ENCODE results near the gene STAT5B. TPM values are rescaled to one million over a fixed set of nuclear protein-coding genes. Genes with fewer than 3 reads are reported as not detected.
"Not testable (repeated sequence)": the region's sequence is repeated elsewhere in the genome, so short reads cannot be mapped to it uniquely, and the experiment has no call there.

The STAT5B gene
- total RNA-seq, 4 donors from 2014 or later, result 57.6 to 72.6 (median 63.3) TPM

GRCh38 chr17:42224651-42225050, 51.5 kb downstream of the STAT5B start:
- Histone ChIP-seq H3K4me3 (replicated peaks in 1 of 3) (no peak overlapping the region), H3K27ac (no peak overlapping the region), H3K9me3 (no peaks in the 10 kb centered on the region), H3K27me3 (no peaks in the 10 kb centered on the region), H3K36me3 (peaks cover 0 to 11% of the 10 kb centered on the region in 2 donors), H3K4me1 (peaks cover 0 to 3% of the 10 kb centered on the region in 2 donors)
- no peak for DNase-seq
- WGBS, 2 donors, result 95 to 97% methylated on average over 6 of the region's 6 CpGs
- intact Hi-C loops (cut with DNase I), result no loop called here
- TF ChIP-seq CTCF (IDR thresholded peaks at IDR 0.05) (no peak), POLR2A (IDR thresholded peaks at IDR 0.05) (no peak)

- TF ChIP-seq CTCF (IDR thresholded peaks at IDR 0.05), result peak in 4 of 6 experiments; percentile 5 to 37 (median 28)
- TF ChIP-seq POLR2A (IDR thresholded peaks at IDR 0.05), result no peak
- no peak overlapping the region for H3K4me3 ChIP-seq (replicated peaks in 1 of 3)
- peaks cover 12 to 23% of the 10 kb centered on the region in 2 donors for H3K36me3 ChIP-seq
- intact Hi-C loops (cut with DNase I), result no loop called here
- H3K4me1 ChIP-seq, result no peaks in the 10 kb centered on the region
- 59 to 63% methylated on average over 3 of the region's 3 CpGs for WGBS, 2 donors
- no peaks in the 10 kb centered on the region for H3K9me3 ChIP-seq
- peak in 1 of 2 donors; percentile 7 for DNase-seq
- no peaks in the 10 kb centered on the region for H3K27me3 ChIP-seq
- H3K27ac ChIP-seq, result no peak overlapping the region
Observed at GRCh38 chr17:42221886-42222745, 54.1 kb downstream of the STAT5B start.

GRCh38 chr17:42219280-42219679, 56.9 kb downstream of the STAT5B start:
- DNase-seq, result not testable (repeated sequence)
- WGBS, 2 donors, result no CpG with 5 or more reads among the region's 17 CpGs

GRCh38 chr17:42214156-42214555, 62.0 kb downstream of the STAT5B start:
- peaks cover 39 to 40% of the 10 kb centered on the region in 2 donors for H3K36me3 ChIP-seq
- TF ChIP-seq CTCF (IDR thresholded peaks at IDR 0.05) (no peak), POLR2A (IDR thresholded peaks at IDR 0.05) (no peak)
- H3K27ac ChIP-seq, result peak overlapping the region in 1 of 3 donors; percentile 13
- H3K4me1 ChIP-seq, result peaks cover 0 to 8% of the 10 kb centered on the region in 2 donors
- intact Hi-C loops (cut with DNase I), result no loop called here
- H3K4me3 ChIP-seq (replicated peaks in 1 of 3), result no peak overlapping the region
- WGBS, 2 donors, result 83 to 86% methylated on average over 2 of the region's 2 CpGs
- no peaks in the 10 kb centered on the region for H3K27me3 ChIP-seq
- no peaks in the 10 kb centered on the region for H3K9me3 ChIP-seq
- no peak for DNase-seq

More at GRCh38 chr17:42219280-42219679, 56.9 kb downstream of the STAT5B start:
- intact Hi-C loops (cut with DNase I); H3K27me3 ChIP-seq; H3K4me1 ChIP-seq; H3K27ac ChIP-seq; H3K9me3 ChIP-seq; H3K4me3 ChIP-seq (replicated peaks in 1 of 3): not testable (repeated sequence)
- H3K36me3 ChIP-seq, result peaks cover 23 to 35% of the 10 kb centered on the region in 2 donors

GRCh38 chr17:42212382-42212781, 63.8 kb downstream of the STAT5B start:
- no peak overlapping the region for H3K27ac ChIP-seq
- peaks cover 31% of the 10 kb centered on the region in 2 donors for H3K36me3 ChIP-seq
- peaks cover 0 to 8% of the 10 kb centered on the region in 2 donors for H3K4me1 ChIP-seq
- H3K27me3 ChIP-seq, result no peaks in the 10 kb centered on the region
- H3K9me3 ChIP-seq, result no peaks in the 10 kb centered on the region
- TF ChIP-seq CTCF (IDR thresholded peaks at IDR 0.05) (no peak), POLR2A (IDR thresholded peaks at IDR 0.05) (no peak)
- 84 to 91% methylated on average over 7 of the region's 7 CpGs for WGBS, 2 donors
- intact Hi-C loops (cut with DNase I), result no loop called here
- H3K4me3 ChIP-seq (replicated peaks in 1 of 3), result no peak overlapping the region
- DNase-seq, result no peak

- intact Hi-C loops (cut with DNase I); H3K27ac ChIP-seq; H3K4me3 ChIP-seq (replicated peaks in 1 of 3); DNase-seq; H3K4me1 ChIP-seq; H3K9me3 ChIP-seq; H3K27me3 ChIP-seq: not testable (repeated sequence)
- H3K36me3 ChIP-seq, result peaks cover 27% of the 10 kb centered on the region in 2 donors
- 84 to 92% methylated on average over 9 of the region's 9 CpGs for WGBS, 2 donors
Observed at GRCh38 chr17:42211921-42212341, 64.3 kb downstream of the STAT5B start.

Measured in thyroid gland (tissue), 4 donors.